Heart left ventricle (tissue), 16 donors: ENCODE data around the gene KIAA1217. TPM values are rescaled to one million over a fixed set of nuclear protein-coding genes. Genes with fewer than 3 reads are reported as not detected.

Source experiments
- ATAC-seq, 4 donors: fragments of 200-7000 bp; cut with Tn5 transposase; one replicate each; pipeline ENCODE4 v1.9.1; 2020 to 2022; ENCODE audit warnings: moderate library complexity in 4 of 4, mild to moderate bottlenecking in 3 of 4, moderate number of reproducible peaks in 1 of 4
- DNase-seq, 5 donors: peaks; one replicate each; pipeline ENCODE4 v3.0.0-alpha.2; 2020
- H3K27ac ChIP-seq, 12 donors: fragments of 200-600 bp; sonication (generic) in 4 of 12; one replicate each; pipeline versions ENCODE4 v1.5.0 to v1.8.0; 2016 to 2022; ENCODE audit warnings: mild to moderate bottlenecking in 2 of 12
- H3K27me3 ChIP-seq, 9 donors: fragments of 200-600 bp; sonication (generic) in 2 of 9; one replicate each; pipeline versions ENCODE4 v1.5.1 to v1.8.0; 2016 to 2022; ENCODE audit warnings: mild to moderate bottlenecking in 3 of 9
- H3K36me3 ChIP-seq, 9 donors: fragments of 200-600 bp; sonication (generic) in 2 of 9; one replicate each; pipeline versions ENCODE4 v1.5.0 to v1.8.0; 2018 to 2022; ENCODE audit warnings: mild to moderate bottlenecking in 2 of 9
- H3K4me1 ChIP-seq, 12 donors: fragments of 200-600 bp; sonication (generic) in 4 of 12; one replicate each; pipeline versions ENCODE4 v1.5.0 to v1.8.0; 2016 to 2022; ENCODE audit warnings: mild to moderate bottlenecking in 3 of 12
- H3K4me3 ChIP-seq, 12 donors: fragments of 200-600 bp; sonication (generic) in 4 of 12; one replicate each; pipeline versions ENCODE4 v1.5.0 to v1.8.0; 2017 to 2022; ENCODE audit warnings: mild to moderate bottlenecking in 9 of 12, moderate library complexity in 4 of 12
- H3K9me3 ChIP-seq, 12 donors: fragments of 200-600 bp; sonication (generic) in 4 of 12; one replicate each; pipeline versions ENCODE4 v1.5.0 to v1.8.0; 2016 to 2022; ENCODE audit warnings: mild to moderate bottlenecking in 1 of 12
- POLR2A ChIP-seq, 2 donors: fragments of 450-650 bp; IDR thresholded peaks; one replicate each; pipeline ENCODE4 v1.6.1; 2017; ENCODE audit warnings: antibody characterized with exemption in 2 of 2, mild to moderate bottlenecking in 2 of 2, moderate library complexity in 2 of 2
- WGBS, 4 donors: extraction: QIAGEN DNeasy Blood & Tissue Kit in 2 of 4; methylation state at CpG; one replicate each; pipeline versions ENCODE4 v1.1.5 to v1.1.7; 2013 to 2018; 5-methylcytosine and 5-hydroxymethylcytosine counted together
- intact Hi-C, 10 donors: fragments of 100-400 bp; cut with DNase I; formaldehyde crosslinking; loops; one replicate each; pipeline versions ENCODE4 v1.11.1 to v1.14.2; 2022
- polyA plus RNA-seq, 2 donors: library from polyadenylated mRNA; stranded (reverse); fragments of 200-250 nt; gene quantifications; one replicate each; pipeline ENCODE4 v1.2.3, GENCODE V29; 2013
- total RNA-seq, 9 donors: library from RNA; depleted of rRNA in 2 of 9; stranded (reverse); fragments of >200 nt in 2 of 9; fragmentation: NEBNext Ultra II Directional in 3 of 9; extraction: Animal tissue kit (Norgen Biotek cat#: 25700) in 3 of 9; gene quantifications; one replicate each; pipeline versions ENCODE4 v1.1.0 to v1.2.4, GENCODE V29; 2016 to 2023
- TF ChIP-seq, protein P1 (sequence below), 12 donors: fragments of 200-600 bp; sonication (generic) in 4 of 12; IDR thresholded peaks; one replicate each; pipeline versions ENCODE4 v1.5.0 to v1.8.0; 2018 to 2022; ENCODE audit warnings: antibody characterized with exemption in 12 of 12, mild to moderate bottlenecking in 5 of 12
- donor health status: ischemic (EF 13 %, LVEDD 7.1; RV severe dilation, severe dysfunction).
- donor health status: healthy with polysubstance abuse.
- donor health status: DM: no; HTN: yes; CAD: no.
- donor health status: DM: no; HTN: no; CAD: no.
- donor health status: ischemic (EF 25% LVEDD 6.9; RV normal size, moderate dysfunction).
- donor health status: ischemic (EF 25% LVEDD 5.7; RV mildly dilated, moderate dysfunction).
- donor health status: healthy.
- donor health status: DM: yes; HTN: yes; CAD: no.
- donor health status: ischemic (EF 35%, LVEDD 5.7; RV mildly dilated, moderate dysfunction).
- donor health status: nonischemic (EF 11% LVEDD 7.7; RV severe dilation, severe dysfunction).
- donor health status: DM: yes; HTN: yes; CAD: no.
- donor health status: PGD.
- donor health status: ischemic (EF 29% LVEDD 5.4; RV normal size, mild dysfunction).
- donor health status: nonischemic (EF 23%, LVEDD 6.1; RV moderate dilation, normal function).

KIAA1217 gene
- total and polyA plus RNA-seq, 11 donors, result 12.7 to 66.7 (median 33.5) TPM

GRCh38 chr10:24193330-24193729 is 15.6 kb upstream of the KIAA1217 start:
- H3K36me3 ChIP-seq, result no peaks in the 10 kb centered on the region
- no peaks in the 10 kb centered on the region for H3K9me3 ChIP-seq
- 60 to 79% (median 68%) methylated on average over 5 of the region's 5 CpGs for WGBS, 4 donors
- peak in 2 of 4 donors; percentile 29 to 31 for ATAC-seq
- intact Hi-C loops, result loop anchor here in 3 of 10 donors (10.0 kb wide), 3 partner anchors 79 to 1039 kb away; no protein-coding TSS in a partner anchor
- no peak for DNase-seq
- TF ChIP-seq POLR2A (IDR thresholded peaks at IDR 0.05), result no peak
- TF ChIP-seq, protein P1, sequence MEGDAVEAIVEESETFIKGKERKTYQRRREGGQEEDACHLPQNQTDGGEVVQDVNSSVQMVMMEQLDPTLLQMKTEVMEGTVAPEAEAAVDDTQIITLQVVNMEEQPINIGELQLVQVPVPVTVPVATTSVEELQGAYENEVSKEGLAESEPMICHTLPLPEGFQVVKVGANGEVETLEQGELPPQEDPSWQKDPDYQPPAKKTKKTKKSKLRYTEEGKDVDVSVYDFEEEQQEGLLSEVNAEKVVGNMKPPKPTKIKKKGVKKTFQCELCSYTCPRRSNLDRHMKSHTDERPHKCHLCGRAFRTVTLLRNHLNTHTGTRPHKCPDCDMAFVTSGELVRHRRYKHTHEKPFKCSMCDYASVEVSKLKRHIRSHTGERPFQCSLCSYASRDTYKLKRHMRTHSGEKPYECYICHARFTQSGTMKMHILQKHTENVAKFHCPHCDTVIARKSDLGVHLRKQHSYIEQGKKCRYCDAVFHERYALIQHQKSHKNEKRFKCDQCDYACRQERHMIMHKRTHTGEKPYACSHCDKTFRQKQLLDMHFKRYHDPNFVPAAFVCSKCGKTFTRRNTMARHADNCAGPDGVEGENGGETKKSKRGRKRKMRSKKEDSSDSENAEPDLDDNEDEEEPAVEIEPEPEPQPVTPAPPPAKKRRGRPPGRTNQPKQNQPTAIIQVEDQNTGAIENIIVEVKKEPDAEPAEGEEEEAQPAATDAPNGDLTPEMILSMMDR (IDR thresholded peaks at IDR 0.05), result no peak
- H3K4me3 ChIP-seq, result no peak overlapping the region
- H3K4me1 ChIP-seq, result peaks cover 0 to 20% (median 6%) of the 10 kb centered on the region in 12 donors
- H3K27me3 ChIP-seq, result no peaks in the 10 kb centered on the region
- peak overlapping the region in 1 of 12 donors; percentile 12 for H3K27ac ChIP-seq

DNA sequence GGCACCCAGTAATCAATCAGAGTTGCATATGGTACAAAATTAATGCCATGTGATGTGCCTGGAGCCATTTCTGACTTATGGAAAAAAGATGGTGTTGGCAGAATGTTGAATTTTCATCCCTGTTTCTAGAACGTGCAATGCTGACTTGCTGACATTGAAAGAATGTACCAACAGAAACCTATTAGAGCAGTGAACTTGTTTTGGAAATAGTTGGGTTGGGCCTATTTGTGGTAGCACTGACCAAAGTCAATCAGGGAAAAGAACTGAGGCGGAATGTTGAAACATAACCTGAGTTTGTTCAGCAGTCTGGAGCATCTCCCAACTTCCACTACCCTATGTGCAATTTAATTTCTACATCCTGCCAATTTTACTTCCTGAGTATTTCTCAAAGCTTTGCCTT is 11.7 kb upstream of the KIAA1217 start:
- TF ChIP-seq, protein P1 (IDR thresholded peaks at IDR 0.05), result no peak
- no peak for TF ChIP-seq POLR2A (IDR thresholded peaks at IDR 0.05)
- Histone ChIP-seq H3K4me3 (no peak overlapping the region), H3K27ac (peak overlapping the region in 1 of 12 donors; percentile 13), H3K4me1 (peaks cover 0 to 33% (median 10%) of the 10 kb centered on the region in 12 donors), H3K9me3 (no peaks in the 10 kb centered on the region), H3K27me3 (no peaks in the 10 kb centered on the region), H3K36me3 (no peaks in the 10 kb centered on the region)
- intact Hi-C loops, result loop anchor here in 8 of 10 donors (2.0 to 10.0 kb wide), 15 partner anchors 80 to 1042 kb away; no protein-coding TSS in a partner anchor
- no peak for DNase-seq
- 62 to 89% (median 76%) methylated on average over 2 of the region's 2 CpGs for WGBS, 4 donors
- no peak for ATAC-seq

DNA sequence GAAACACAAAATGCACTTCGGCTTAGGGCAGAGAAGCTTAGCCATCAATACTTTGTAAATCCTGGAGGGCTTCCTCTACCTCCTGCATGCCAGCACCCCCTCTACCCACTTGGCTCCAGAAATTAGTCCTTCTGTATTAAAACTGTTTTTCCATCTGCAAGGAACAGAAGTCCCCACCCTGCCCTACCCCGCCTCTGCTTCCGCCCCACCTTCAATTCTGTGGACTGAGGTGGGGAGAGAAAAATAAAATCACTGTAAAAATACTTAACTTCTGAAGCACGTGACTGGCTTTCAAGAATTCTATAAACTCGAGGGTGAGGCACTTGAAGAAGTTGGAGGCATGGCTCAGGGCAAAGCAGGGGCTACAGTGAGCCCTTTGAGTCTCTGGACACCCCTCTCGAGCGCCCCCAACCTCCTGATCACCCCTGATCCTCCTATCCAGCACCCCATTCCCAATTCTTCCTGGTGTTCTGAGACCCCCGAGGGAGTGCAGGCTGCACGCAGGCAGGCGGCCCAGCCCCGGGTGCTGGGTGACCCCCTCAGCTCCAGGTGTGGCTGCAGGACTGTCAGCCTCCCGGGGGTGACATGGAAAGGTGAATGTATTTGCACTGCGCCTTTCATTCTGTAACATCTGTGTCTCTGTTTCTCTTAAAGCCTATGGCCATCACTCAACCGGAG is 7.3 kb upstream of the KIAA1217 start:
- peaks cover 2 to 37% (median 11%) of the 10 kb centered on the region in 12 donors for H3K4me1 ChIP-seq
- peak in 3 of 4 donors; percentile 27 to 46 (median 34) for ATAC-seq
- intact Hi-C loops, result loop anchor here in 3 of 10 donors (5.0 to 10.0 kb wide), 3 partner anchors 161 to 321 kb away; no protein-coding TSS in a partner anchor
- WGBS, 4 donors, result 72 to 76% (median 72%) methylated on average over 14 of the region's 14 CpGs
- no peaks in the 10 kb centered on the region for H3K27me3 ChIP-seq
- peak in 1 of 5 donors; percentile 10 for DNase-seq
- H3K27ac ChIP-seq, result peak overlapping the region in 5 of 12 donors; percentile 2 to 59 (median 31)
- no peak overlapping the region for H3K4me3 ChIP-seq
- H3K36me3 ChIP-seq, result no peaks in the 10 kb centered on the region
- no peaks in the 10 kb centered on the region for H3K9me3 ChIP-seq
- TF ChIP-seq POLR2A (IDR thresholded peaks at IDR 0.05), result no peak
- TF ChIP-seq, protein P1 (IDR thresholded peaks at IDR 0.05), result no peak

DNA sequence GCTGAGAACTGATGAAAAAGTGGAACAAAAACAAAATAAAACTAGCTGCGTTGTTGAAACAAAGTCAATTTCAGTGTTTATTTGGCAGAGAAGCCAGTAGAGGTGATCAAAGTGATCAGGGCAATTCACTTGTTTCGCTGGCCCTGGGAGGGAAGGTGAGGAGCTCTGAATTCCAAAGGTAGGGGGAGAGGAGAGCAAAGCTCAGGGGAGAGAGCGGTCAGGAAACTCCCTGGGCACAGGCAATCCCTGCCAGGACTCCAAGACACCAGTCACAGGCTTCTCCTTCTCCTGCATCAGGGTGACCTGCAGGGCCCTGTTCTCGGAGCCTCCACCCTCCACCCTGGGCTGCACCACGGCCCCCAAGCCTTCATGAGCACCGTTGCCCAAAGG is 6.8 kb upstream of the KIAA1217 start:
- Histone ChIP-seq H3K9me3 (no peaks in the 10 kb centered on the region), H3K36me3 (no peaks in the 10 kb centered on the region), H3K4me3 (no peak overlapping the region), H3K27me3 (no peaks in the 10 kb centered on the region), H3K4me1 (peaks cover 4 to 37% (median 16%) of the 10 kb centered on the region in 12 donors), H3K27ac (peak overlapping the region in 4 of 12 donors; percentile 2 to 59 (median 36))
- intact Hi-C loops, result loop anchor here in 3 of 10 donors (5.0 to 10.0 kb wide), 3 partner anchors 160 to 320 kb away; no protein-coding TSS in a partner anchor
- no peak for TF ChIP-seq POLR2A (IDR thresholded peaks at IDR 0.05)
- TF ChIP-seq, protein P1 (IDR thresholded peaks at IDR 0.05), result no peak
- DNase-seq (no peak), ATAC-seq (peak in 1 of 4 donors; percentile 19)
- WGBS, 4 donors, result 81 to 90% (median 86%) methylated on average over 6 of the region's 6 CpGs
